AG08396 (cell line): Measurements from ENCODE around the gene MINDY4B.

ENCODE experiments used
- DNase-seq: peaks from one replicate; pipeline ENCODE4 v3.0.0; 2012; ENCODE audit warnings: low spot score, mixed read lengths

MINDY4B gene

DNA sequence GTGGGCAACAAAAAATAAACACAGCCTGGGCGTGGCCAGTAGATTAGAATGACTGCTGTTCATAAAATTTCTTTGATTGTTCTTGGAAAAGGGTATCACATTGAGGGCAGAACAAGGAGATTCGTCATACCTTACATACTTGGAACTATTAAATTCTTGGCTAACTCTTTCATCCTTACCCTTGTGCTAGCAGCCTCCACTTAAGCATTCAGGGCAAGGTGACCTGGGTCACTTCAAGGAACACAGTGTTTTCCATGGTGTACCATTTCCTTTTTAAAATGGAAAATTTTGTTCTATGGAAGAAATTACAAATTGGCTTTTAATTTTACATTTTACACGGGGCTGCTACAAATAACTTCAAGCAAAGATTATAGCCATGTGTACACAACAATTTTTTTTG lies 60.8 kb downstream of the MINDY4B start:
- DNase-seq: no peak

DNA sequence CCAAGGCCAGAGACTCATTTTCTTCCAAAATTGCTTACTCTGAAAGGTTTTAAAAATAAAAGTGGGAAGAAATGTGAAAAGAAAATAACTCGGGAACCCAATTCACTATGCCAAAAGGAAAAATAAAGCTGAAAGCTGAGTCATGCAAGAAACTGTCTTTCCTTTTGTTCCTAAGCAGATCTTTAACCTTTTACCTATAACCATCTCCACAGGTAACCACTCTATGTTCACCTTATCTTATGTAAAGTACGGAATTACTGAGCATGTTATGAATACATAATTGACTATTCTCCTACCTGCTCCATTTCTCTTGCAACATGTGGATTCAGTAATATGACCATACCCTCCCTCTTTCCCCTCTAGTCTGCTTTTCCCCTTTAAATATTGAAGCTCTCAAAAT lies 62.0 kb downstream of the MINDY4B start:
- DNase-seq: no peak

DNA sequence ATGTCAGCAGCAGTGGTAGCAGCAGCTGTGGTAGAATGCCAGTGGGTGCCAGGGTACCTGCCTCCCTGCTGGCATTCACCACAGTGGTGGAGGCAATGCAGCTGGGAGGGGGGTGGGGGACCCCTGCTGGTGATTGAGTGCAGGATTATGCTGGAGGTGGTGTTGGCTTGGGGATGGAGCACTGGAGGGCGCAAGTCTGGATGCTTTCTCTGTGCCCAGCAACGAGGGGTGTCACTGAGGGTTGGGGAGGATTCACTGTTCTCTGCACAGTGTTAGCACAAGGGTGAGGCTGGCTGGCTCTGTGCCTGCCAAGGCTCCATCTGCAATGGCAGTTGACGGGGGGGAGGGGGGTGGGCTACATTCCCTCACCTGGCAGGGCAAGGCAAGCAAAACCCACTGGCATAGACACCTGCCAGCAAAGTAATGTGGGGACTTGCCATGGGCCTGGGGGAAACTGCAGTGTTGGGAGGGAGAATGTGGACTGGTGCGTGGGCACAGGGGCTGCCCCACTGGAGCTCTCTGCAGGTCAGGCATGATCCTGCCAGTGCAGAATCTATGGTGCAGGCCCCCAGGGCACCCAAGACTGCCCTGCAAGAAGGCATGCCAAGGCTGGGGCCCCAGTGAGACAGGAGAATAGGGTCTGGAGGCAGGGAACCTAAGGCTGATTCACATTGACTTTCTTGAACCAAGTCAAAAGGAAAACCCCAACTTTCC lies 64.3 kb downstream of the MINDY4B start:
- no peak for DNase-seq

DNA sequence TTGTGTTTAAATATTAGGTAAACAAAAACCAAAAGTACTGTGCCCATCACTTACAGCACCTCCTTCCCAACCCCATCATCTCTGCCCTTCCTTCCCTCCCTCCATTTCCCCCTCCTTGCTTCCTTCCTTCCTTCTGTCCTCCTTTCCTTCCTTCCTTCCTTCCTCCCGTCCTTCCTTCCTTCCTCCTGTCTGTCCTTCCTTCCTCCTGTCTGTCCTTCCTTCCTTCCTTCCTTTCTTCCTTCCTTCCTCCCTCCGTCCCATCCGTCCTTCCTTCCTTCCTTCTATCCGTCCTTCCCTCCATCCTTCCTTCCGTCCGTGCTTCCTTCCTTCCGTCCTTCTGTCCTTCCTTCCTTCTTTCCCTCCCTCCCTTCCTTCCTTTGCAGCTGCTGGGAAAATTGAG lies 74.5 kb downstream of the MINDY4B start:
- DNase-seq: no peak

DNA sequence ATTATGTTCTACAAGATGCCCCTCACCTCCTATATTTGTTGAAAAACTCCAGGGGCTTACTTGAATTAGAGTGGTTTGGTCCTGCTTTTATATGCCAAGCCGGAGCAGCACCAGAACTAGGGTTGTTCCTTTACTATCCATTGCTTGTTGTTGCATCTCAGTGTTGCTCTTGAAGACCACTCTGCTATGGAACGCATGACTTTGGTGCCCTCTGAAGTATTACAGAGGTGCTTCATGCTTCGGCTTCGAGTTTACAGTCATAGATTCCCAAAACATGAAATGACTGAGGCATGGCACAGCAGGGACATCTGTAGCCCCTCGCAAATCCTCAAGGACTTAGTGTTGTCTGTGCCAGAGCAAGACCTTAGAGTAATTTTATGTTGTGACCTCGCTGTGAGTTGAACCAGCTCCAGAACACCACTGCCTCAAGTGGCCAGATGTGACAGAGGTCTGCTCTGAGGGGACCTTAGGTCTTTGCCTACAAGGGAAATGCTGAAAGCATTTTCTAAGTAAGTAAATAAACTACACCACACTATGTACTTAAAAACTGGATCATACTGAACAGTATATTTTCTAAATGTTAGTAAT lies 75.1 kb downstream of the MINDY4B start:
- no peak for DNase-seq

DNA sequence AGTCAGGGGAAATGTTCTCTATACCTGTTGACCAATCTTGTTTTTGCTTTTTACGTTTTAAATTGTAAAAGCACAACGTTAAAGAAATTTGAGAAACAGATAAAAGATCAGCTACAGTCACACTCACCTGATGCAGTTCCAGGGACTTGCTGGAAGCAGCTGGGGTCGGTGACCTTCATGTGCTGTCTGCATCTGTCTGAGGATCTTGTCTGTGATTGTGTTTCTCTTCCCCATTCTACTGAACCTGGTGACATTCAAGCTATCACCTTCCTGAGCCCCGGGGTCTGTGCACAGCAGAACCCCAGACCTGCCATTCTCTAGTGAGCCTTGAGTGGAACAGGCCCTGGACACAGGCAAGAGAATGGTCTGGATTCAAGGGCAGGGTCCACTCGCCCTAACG lies 75.8 kb downstream of the MINDY4B start:
- no peak for DNase-seq

DNA sequence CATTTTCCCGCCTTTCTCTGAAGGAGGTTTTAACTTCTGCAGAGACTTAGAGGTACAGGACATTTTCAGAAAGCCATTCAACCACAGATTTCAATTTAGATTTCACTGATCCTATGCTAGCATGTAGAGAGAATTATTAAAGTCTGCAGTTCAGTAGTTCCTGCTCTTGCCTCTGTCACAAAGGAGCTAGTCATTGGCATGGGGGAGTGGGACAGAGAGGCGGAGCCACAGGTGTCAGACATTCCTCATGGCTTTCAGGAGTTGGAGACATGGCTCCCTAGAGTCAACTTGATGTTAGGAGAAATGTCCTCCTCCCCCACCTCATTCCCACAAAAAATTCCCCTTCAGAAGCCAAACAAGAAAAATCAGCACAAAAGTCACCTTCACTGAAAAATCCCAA lies 76.2 kb downstream of the MINDY4B start:
- DNase-seq: no peak

DNA sequence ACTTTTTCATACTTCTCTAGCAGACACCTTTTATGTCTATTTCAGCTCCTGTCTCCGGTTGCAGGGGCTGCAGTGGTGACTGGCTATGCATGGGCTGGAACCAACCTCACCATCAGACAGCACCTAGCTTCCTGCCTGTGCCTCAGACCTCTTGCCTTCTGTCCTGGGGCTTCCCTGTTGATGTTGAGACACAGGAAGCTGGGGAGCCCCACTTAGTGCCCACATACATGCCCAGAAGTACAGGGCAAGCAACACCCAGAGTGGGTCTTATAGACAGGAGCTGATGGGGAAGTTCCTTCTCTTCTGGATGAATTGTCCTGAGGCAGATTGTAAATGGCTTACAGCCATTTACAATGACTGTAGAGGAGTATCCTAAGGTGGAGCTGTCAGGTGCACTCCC lies 77.0 kb downstream of the MINDY4B start:
- DNase-seq: no peak

DNA sequence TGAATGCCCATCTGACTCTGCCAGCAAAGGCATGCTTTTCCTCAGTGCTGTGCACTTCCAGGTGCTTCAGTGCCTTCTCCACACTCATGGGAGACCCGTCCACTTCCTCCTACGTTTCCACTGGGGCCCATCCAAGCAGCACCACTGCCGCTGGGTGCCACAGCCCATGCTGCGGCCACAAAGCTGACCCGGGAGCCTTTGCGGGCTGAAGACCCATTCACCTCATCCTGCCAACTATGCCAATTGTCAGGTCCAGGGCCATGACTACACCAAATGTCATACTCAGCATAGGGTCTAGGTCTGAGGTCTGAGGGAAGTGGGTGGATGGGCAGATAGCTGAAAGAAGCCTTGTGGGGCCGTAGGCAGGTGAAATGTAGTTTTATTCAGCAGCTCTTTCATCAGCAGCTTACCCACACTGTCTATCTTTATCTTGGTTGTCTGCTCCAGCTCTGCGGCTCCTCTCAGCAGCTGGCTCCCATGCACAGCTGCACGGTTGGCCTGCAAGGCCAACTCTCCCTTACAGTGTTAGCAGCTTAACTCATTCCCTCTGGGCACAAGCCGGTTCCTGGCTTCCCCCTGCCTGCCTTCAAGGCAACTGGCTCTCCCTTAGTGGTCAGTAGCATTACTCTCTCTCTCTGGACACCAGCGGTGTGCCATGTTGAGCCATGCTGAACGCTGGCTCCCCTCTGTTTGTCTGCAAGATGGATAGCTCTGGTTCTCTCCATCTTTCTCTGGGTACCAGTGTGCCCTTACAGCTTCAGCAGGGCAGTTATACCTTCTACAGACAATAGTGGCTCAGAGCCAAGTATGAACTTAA lies 78.6 kb downstream of the MINDY4B start:
- DNase-seq: no peak

DNA sequence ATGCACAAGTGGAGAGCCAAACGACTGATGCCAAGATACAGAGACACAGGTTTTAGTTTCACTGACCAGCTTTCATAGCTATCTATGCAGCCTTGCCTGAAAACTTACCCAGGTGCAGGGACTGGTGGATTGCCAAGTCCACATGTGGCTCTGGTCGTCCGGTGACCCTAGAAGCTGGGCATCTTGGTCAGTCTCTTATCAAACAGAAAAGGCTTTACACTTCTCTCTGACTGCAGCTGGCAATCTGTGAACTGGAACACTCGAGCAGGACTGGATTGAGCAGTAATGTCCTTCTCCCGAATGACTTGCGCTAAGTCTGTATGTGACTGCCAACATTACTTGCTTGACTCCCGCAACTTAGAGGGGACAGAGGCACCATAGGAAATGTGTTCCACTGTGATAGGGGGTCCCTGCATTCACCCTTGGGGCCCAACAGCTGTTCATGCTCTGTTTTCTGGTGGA lies 79.3 kb downstream of the MINDY4B start:
- no peak for DNase-seq

DNA sequence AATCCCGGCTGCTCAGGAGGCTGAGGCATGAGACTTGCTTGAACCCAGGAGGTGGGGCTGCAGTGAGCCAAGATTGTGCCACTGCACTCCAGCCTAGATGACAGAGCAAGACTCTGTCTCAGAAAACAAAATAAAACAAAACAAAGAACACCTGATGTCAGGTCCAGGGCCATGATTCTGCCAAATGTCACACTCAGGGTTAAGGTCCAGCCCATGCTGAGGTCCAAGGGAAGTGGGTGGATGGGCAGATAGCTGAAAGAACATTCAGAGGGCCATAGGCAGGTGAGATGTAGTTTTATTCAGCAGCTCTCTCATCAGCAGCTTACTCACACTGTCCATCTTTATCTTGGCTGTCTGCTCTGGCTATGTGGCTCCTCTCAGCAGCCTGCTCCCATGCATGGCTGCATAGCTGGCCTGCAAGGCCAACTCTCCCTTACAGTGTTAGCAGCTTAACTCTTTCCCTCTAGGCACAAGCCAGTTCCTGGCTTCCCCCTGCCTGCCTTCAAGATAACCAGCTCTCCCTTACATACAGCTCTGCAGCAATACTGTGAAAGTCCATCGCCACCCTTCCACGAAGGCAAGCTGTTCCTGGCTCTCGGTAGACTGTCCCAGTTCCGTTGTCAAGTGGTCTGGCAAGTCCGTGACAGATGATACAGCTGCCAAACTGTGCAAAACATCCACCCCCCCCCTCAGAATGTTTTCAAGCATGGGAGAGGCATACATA lies 79.9 kb downstream of the MINDY4B start:
- no peak for DNase-seq

DNA sequence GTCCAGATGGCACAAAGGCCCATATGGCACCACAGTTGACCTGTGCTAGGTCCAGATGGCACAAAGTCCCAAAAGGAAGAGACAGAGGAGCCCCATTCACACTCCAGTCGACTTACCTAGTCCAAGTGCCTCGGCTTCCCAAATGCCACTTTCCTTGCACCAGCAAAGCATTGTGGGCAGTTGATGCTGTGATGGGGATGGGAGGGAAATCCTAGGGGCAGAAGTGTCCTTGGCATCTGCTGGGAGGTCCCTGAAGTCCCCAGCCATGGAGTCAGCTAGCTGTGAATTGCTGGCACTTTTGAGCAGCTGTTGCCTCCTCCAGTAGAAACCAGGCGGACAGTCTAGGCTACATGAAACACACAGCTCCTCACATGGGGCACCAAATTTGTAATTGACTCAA lies 82.0 kb downstream of the MINDY4B start:
- DNase-seq: no peak

DNA sequence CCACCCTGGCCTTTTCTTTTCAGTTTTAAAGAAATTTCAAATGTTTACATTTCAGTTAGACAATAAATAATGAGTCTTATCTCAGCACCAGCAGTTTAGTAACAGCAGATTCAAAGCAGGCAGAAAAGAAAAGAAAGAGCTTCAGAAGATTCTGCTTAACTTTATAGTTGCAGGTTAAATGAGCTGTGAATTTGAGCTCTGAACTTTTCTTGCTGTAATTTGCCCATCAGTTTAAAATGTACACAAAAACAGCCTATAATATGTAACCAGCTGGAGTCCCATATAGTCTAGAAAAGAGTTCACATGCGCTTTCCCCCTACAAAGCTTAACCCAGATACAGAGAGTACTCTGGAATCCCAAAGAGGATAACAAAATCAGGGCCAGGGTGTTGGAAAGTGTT lies 82.6 kb downstream of the MINDY4B start:
- no peak for DNase-seq
